Measurements from ENCODE around the gene PHF13. TPM values are rescaled to one million over a fixed set of nuclear protein-coding genes. Genes with fewer than 3 reads are reported as not detected.

Gene PHF13
- total RNA-seq, 1 donor from 2014 or later, result 14.3 TPM

DNA sequence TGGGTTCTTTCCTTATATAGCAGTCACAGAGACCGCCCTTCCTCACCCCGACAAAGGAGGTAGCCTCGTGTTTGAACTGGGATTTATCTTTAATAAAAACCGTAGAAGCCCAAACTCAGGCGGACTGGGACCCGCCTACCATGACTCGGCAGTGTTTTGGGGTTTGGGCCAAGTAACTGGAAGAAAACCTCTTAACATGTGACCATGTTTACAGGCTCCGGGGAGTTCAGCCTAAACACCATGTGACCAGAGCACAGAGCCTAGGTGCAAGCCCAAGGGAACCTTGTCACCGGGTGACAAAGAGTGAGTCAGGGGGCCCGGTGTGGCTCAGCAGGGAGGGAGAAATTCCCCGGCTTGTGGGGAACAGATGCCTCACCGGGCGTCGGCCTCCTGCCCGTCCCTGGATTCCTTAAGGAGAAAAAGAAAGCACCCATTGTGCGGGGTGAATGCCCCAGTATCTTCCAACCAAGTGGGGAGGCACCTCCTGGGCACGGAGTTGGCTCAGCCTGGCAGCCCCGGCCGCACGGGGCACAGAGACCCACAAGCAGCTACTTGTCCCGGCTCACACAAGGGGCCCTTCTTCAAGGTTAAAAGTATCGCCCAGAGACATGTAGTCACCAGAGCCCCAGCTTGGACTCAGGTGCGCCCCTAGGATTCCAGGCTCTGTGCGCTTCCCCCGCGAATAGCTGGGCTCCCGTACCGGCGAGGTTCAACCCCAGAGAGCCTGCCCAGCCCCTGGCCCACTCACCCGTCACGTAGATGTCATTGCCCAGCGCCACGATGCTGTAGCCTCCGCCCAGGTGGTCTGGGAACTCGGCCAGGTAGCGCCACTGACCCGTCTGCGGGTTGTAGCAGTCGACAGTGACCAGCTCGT, 12.2 kb upstream of the PHF13 start:
- FAIRE-seq (no peak), DNase-seq (ENCODE audit: low spot score in 2 of 2) (peak; percentile 76 to 82)

- DNase-seq (ENCODE audit: low spot score in 2 of 2), result peak in 1 of 2 donors; percentile 62
- FAIRE-seq, result no peak
Measured at GRCh38 chr1:6601923-6602668, 11.4 kb upstream of the PHF13 start.

DNA sequence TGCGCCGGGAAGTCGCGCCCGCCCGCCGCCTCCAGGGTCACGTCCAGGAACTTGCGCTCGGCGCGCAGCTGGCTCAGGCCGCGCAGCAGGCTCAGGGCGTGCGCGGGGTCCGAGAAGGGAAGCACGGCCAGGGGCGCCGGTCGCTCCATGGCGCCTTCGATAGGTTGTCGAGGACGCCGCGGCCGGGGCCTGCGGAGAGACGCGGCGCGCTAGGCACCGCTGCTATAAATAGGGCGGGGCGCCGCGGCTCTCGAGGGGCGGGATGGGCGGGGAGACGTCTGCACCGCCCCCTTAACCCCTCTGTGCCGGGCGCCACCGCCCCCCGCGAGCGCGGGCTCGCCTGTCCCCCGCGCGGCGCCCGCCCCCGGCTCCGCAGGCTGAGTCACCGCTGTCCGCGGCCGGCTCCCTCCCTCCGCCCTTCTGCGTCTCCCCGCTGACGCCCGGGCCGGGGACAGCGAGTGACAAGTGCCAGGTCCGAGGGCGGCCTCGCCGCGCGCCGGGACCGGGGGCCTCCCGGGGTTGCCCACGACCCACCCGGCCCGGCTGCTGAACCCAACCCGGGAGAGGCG, 10.8 kb upstream of the PHF13 start, which contains the start of gene KLHL21:
TSS of gene KLHL21 (minus strand) at position 201 of the 569 bp plus-strand sequence. CDS start at position 149, 52 bp downstream.
- DNase-seq (ENCODE audit: low spot score in 2 of 2) (peak; percentile 93 to 97), FAIRE-seq (no peak)

DNA sequence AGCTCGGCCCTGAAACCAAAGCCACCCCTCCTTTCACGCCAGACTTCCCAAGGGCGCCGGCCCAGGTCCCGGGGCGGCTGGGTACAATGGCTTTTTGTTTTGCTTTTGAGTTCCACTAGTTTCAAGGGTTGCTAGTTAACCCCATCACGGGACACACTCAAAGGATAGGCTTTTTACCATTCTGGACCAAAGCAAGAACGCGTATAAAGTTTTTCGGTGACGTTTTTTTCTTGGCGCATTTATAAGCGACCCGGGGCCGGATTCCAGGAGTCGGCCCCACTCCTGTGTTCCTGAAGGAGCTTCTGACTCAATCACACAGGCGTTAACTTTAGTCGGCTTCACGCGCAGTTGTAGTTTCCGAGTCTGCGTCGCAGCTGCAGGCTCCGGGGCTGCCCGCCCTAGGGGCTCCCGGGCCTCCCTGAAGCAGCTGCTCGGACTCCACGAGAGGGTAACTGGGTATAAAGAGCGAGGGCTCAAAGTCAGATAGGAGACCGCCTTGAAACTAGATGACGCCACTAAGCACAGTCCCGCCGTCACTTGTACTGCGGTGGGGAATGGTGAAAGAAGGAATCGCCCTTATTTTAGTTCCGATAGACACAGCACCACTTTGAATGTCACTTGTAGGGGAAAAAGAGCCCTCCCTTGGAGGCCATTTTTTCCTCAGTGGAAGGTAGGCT, 10.2 kb upstream of the PHF13 start:
- FAIRE-seq, result no peak

GRCh38 chr1:6603915-6604558, 9.5 kb upstream of the PHF13 start:
- FAIRE-seq (no peak), DNase-seq (ENCODE audit: low spot score in 2 of 2) (no peak)

More for the DNA sequence above, 10.2 kb upstream of the PHF13 start:
- no peak for DNase-seq (ENCODE audit: low spot score in 2 of 2)

GRCh38 chr1:6612641-6613360, 730 bp upstream of the PHF13 start:
- no peak for FAIRE-seq
- DNase-seq (ENCODE audit: low spot score in 2 of 2), result no peak

DNA sequence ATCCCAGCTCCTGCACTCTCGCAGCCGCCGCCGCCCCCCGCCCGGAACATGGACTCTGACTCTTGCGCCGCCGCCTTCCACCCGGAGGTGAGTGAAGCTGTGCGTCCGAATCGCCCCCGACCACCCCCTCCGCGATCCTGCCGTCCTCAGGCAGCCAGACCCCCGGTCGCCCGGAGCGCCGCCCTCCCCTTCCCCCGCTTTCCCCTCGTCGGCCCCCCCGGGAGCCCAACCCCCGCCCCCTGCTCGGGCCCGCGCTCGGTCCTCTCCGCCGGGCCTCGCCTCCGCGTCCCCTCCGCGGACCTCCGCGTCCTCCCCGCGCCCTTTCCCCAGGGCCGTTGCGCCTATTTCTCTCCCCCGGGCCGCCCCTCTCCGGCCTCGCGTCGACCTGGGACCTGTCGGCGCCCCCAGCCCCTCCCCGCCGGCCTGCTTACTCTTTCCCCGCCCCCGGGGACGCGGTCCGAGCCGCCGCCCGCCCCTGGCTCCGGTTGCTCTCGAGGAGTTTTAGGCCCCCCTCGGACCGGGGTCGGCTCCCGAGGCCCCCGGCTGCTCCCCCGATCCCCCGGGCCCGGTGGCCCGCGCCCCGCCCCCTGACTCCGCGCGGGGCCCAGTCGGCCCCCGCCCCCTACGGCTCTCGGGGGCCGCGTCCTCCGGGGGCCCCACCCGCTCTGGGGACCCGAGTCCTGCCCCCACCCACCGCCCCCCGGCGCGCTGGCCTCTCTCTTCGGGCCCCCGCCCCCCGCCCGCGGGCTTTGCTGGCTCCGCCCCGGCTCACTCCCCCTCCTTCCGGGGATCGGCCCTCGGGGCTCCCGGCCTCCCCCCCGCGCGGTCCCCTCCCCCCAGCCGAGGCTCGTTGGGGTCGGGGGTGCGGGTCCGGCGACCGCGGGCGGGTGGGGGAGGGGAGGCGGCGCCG, 743 bp downstream of the PHF13 start:
- DNase-seq (ENCODE audit: low spot score in 2 of 2), result peak; percentile 87 to 90
- no peak for FAIRE-seq

DNA sequence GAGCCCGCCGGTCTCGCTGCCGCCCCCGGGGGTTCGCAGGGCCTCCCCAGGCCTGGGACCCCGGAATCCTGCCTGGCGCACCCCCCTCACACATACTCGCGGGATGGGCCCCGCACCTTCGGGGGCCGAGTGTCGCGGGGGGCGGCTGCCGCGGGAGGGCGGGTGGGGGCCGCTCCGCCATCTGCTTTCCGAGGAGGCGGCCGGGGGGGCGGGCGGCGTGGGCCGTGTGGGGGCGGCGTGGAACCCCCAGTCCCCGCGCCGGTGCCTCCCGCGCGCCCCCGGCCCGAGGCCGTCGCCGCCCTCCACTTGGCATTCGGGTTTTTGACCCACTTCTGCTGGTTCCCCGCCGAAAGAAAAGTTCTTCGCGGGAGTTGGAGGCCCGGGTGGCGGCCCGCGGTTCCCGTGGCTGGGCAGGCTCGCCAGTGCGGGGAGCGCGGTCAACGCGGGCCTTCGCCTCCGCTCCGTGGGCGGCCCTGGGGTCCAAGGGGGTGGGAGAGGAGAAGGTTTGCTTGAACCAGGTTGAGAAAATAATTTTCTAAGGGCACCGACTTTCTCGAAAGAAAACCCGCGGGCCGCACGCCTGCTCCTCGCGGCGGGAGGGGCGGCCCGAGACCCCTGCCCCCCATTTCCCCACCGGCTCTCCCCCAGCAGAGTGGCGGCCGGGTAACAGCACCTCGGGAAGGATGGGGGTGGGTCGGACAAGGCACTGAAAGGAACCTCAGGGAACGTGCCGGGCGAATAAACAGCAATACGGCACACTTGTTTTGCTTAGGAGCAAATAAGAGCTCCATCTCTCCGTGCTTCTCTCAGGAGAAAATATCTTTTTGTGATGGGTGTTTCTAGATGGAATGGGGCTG, 1.6 kb downstream of the PHF13 start:
- FAIRE-seq, result no peak
- peak; percentile 58 to 59 for DNase-seq (ENCODE audit: low spot score in 2 of 2)

DNA sequence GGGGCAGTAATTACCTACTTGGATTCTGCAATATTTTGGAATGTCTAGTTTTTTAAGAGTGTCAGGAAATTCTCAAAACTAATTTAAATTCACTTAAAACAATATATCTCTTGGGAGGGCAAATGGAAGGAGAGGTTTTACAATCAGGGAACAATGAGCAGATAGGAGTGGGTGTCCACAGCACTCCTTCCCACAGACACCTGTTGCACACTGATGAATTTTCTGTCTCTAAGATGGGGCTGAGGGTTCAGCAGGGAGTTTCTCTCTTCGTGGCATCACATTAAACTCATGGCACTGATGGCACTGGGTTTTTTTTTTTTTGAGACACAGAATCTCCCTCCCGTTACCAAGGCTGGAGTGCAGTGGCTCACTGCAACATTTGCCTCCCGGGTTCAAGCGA, 5.5 kb downstream of the PHF13 start:
- DNase-seq (ENCODE audit: low spot score in 2 of 2) (no peak), FAIRE-seq (no peak)

DNA sequence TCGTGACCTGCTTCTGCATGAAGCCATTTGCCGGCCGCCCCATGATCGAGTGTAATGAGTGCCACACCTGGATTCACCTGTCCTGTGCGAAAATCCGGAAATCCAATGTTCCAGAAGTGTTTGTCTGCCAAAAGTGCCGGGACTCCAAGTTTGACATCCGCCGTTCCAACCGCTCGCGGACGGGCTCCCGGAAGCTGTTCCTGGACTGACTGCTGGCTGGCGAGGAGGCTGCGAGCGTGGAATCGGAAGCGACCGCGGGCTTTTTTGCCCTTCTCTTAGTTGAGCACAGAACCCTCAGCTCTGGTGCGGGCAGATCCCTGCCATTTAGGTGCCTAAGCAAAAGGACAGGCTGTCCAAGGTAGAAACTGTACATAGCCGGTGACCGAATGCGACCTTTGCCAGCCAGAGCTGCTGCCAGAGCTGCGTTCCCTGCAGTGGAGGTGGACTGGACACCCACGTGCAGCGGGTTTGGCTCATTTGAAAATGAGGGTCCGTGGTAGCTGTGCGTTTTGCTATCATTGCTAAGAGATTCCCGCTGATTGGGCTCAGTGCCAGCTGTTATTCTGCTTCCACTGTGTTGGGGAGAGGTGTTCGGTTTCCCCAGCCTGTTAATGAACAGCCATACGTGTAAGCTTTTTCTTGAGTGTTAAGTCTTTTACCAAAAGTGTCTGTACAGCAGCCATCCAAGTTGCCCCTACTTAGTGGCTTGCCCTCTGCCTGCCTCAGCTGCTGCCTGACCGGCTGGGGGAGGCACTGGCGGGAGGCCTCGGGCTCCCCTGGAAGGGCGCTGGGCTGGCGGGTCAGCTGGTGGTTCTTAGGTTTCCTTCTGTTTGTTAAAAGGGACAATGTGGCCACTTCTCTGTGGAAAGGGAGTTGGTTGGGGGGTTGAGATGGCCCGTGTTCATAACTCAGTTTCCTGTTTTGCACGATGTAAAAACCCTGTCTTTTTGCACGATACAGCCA, 8.2 kb downstream of the PHF13 start:
- no peak for FAIRE-seq

GRCh38 chr1:6622396-6623152, 9.0 kb downstream of the PHF13 start:
- no peak for FAIRE-seq
- no peak for DNase-seq (ENCODE audit: low spot score in 2 of 2)

More for the DNA sequence above, 8.2 kb downstream of the PHF13 start:
- no peak for DNase-seq (ENCODE audit: low spot score in 2 of 2)

- no peak for FAIRE-seq
- no peak for DNase-seq (ENCODE audit: low spot score in 2 of 2)
Measured at GRCh38 chr1:6623269-6623965, 9.9 kb downstream of the PHF13 start.

GRCh38 chr1:6624710-6625583, 11.4 kb downstream of the PHF13 start, which contains the start of gene THAP3:
THAP3 (plus strand) TSS chr1:6624868; CDS start chr1:6625219, 351 bp downstream.
- no peak for FAIRE-seq
- peak; percentile 90 to 93 for DNase-seq (ENCODE audit: low spot score in 2 of 2)
